Epithelial cell of prostate (primary cell): ENCODE measurements around the gene MSI2.

Source experiments
- DNase-seq: peaks from one replicate; pipeline ENCODE4 v3.0.0-alpha.2; 2011; ENCODE audit warnings: low read depth, low spot score
- H3K27ac ChIP-seq: fragments of 450-650 bp; 2 replicates; pipeline ENCODE4 v1.5.1; 2017; ENCODE audit warnings: mild to moderate bottlenecking

MSI2 gene

DNA sequence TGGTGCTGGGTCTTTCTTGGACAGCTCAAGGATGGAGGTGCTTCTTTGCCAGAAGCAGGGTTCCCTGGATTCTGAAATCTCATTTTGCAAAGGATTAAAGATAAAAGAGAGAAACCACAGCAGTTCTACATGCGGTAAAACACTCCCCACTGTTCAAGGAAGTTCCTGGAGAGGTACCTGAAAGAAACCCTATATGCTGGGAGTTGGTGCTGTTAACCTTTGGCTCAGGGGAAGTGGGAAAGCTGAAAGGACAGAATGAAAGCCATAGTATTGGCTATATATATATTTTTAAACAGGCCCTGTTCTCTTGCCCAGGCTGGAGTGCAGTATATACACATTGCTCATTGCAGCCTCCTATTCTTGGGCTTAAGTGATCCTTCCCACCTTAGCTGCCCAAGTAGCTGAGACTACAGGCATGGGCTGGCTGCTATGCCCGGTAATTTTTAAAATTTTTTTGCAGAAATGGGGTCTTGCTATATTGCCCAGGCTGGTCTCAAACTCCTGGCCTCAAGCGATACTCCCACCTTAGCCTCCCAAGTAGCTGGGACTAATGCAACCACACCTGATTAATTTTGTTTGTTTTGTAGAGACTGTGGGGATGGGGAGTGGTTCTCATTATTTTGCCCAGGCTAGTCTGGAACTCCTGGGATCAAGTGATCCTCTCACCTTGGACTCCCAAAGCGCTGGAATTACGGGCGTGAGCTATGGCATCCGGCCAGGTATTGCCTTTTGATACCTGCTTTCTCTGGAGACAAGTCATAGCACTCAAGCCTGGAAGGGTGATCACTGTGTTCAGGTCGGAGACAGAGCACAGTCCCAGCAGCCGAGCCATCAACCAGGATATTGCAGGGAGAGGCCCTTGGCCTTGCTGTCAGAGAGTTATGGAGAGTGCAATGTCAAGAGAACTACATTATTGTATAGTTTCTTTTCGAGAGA, 55.2 kb downstream of the MSI2 start:
- no peak overlapping the region for H3K27ac ChIP-seq
- DNase-seq, result no peak

DNA sequence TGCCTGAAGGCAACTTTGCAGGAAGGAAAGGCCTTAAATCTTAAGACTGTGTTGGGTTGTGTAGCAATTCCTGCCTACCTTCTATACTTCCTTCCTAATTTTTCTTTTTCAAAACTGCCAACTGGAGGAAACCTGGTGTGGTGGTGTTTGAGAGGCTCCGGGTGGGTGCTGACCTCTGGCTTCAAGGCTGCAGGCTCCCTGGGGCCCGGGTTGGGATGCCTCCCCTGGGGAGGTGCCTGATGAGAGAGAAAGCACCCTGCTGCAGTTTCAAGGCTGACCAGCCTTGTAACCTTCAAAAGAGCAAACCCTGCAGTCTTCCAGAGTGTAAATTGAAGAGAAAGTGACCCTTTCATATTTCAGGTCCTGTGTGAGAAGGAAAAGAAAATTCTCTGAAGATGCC, 55.9 kb downstream of the MSI2 start:
- no peak overlapping the region for H3K27ac ChIP-seq

DNA sequence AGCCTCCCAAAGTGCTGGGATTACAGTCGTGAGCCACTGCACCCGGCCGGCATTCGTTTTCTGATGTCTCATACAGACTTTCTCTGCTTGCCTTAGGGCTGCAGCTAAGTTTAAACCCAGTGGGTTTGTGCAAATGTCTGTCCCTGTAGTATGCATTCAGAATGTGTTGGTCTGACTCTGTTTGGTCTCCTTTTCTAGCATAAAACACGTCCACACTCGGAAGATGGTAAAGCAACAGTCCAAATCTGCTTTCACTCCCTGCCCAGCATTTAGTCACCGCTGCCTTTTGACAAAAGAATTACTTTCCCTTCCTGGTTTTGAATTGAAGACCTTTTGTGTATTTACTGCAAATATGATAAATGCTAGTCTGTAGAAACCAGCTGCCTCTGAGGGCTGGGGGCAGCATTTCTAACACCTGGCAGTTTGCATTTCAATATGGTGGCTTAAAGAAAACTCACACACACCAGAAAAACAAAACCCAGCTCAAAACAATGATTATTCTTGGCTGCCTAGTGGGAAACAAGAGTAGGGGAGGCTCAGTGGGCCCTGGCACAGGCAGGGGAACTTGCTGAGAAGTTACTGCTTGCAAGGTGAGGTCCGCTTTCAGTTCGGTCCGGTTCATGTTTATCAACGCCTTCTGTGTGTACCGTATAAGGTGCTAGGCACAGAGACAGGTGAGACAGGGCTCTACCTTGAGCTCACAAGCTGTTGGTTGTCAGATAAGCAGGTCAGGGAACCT, 56.9 kb downstream of the MSI2 start:
- DNase-seq, result no peak
- no peak overlapping the region for H3K27ac ChIP-seq

More for the DNA sequence above, 55.9 kb downstream of the MSI2 start:
- no peak for DNase-seq

DNA sequence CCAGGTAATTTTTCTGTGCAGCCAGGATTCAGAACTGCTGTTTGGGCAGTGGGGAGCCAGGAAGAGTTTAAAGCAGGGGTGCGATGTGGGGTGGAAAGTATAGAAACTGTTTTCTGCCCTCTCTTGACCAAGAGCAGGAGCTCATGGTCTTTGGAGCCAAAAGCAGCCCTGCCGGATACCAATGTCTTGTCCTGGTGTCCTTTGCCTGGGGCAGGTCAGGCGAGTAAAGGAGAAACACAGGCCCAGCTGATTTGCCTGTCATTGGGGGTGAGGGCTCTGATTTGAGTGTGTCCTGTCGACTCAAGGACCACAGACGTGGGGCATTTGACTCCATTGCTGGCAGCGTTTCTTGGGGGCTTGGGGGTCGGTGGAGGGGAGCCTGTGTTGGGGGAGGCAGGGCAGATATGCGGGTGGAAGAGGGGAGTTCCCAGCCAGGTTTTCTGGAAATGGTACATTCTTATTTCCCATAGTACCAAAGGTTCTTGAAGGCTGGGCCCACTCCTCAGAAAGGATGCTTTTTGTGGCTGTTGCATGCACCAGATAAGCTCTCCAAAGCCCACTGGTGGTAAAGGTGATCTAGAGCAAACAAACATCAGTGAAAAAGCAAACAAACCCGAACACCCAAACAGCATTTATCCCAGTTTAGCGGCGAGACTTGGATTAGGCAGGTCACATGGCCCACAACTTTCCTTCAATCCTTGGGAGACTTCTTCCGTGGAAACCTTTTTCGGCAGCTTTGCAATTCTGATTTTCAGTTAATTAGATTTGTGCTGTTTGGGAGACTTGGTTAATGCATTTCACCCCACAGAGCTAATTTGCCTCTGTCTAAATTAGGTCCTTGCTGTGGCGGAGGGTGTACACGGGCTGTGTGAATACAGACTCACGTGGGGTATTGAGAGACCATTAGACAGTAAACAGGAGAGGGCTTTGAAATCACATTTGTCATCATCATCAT, 59.0 kb downstream of the MSI2 start:
- DNase-seq, result no peak
- H3K27ac ChIP-seq, result no peak overlapping the region

DNA sequence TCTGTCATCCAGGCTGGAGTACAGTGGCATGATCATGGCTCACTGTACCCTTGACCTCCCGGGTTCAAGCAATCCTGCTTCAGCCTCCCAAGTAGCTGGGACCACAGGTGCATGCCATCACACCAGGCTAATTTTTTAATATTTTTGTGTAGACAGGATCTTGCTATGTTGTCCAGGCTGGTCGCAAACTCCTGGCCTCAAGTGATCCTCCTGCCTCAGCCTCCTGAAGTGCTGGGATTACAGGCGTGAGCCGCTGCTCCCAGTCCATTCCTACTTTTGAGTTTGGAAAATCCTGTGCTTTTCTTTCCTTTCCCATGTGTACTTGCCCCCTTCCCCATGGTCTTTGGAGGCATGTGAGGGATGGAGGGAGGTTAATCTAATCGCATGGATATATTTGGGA, 60.0 kb downstream of the MSI2 start:
- DNase-seq, result no peak
- H3K27ac ChIP-seq, result no peak overlapping the region

DNA sequence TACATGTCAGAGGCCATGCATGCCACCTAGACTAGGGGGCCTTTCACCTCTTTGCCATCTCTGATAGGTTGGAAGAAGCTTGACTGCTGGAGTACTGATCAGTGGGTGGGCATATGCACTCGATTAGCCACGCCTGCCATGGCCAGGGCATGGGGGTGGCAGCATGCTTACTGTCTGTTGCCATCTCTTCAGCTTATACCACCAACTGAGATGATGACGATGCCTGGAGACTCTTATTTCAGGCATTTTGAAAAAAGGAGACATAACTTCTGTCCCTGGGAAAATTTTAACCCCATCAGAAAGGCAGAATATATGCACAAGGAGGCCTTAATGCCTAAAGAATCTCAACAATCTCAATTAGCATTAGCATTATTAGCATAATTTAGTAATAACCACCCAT, 60.8 kb downstream of the MSI2 start:
- DNase-seq, result no peak
- H3K27ac ChIP-seq, result no peak overlapping the region

DNA sequence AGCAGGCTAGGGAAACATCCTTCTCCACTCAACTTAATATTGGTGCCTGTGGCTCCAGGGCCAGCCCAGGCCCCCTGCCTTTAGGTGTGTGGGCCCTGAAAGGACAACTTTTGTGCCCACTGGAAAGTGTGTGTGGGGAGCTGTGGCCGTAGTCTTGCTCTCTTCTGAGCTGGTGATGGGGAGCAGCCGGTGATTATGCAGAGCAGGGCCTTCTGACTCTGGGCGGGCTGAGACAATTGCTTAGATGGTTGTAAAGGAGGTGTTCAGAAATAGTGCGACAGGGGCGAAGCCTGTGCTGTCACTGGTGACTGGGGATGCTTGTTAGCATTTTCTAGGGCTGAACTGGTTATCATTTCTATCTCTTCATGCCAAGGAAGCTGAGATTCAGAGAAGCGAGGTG, 62.6 kb downstream of the MSI2 start:
- no peak for DNase-seq
- H3K27ac ChIP-seq, result no peak overlapping the region

DNA sequence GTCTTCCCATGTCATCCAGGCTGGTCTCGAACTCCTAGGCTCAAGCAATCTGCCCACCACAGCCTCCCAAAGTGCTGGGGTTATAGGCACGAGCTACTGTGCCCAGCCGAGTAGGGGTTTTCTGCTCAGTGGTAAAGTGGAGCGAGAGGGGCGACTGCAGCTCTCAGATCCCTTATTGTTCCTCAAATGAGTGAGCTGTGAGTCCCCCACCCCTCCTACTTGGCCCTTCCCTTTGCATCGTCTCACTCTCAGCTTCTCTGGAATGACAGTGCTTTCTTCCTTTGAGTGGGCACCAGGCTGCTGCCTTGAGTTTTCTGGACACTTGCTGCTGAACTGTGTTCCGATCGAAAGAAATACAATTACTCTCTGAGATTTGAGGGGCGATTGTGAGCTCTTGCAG, 63.5 kb downstream of the MSI2 start:
- H3K27ac ChIP-seq, result no peak overlapping the region
- no peak for DNase-seq

DNA sequence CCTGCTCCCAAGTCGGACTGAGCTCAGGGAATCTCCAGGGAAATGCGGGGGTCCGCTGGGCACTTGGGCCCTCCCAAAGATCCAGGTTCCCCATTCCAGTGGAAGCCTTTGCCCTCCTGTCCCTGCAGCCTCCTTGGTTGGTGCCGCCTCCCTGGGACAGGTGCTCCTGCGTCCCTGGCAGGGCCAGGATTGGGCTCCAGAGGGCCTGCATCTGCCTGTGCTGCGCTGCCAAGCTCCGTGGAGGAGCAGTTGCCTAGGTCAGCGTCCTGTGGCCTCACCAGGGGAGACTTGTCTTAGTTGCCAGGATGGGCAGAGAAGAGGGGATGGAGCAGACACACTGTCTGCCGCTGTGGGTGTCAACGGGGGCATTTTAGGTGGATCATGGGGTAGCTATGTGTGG, 67.1 kb downstream of the MSI2 start:
- DNase-seq, result no peak

DNA sequence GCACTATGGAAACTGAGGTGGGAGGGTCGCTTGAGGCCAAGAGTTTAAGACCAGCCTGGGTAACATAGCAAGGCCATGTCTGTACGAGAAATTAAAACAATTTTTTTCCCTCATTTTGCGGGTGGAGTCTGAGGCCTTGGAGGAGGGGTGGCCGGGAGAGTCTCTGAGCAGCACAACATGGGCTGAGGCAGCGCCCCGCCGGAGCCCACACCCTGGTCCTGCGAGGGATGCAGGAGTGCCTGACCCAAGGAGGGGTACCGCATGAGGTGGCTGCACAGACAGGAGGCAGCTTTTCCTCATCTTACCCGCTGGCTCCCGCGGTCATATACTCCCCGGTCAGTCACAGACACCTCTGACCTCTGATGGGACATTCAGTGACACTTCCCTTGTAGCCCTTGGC, 67.7 kb downstream of the MSI2 start:
- no peak for DNase-seq

More for the DNA sequence above, 67.1 kb downstream of the MSI2 start:
- H3K27ac ChIP-seq, result no peak overlapping the region

DNA sequence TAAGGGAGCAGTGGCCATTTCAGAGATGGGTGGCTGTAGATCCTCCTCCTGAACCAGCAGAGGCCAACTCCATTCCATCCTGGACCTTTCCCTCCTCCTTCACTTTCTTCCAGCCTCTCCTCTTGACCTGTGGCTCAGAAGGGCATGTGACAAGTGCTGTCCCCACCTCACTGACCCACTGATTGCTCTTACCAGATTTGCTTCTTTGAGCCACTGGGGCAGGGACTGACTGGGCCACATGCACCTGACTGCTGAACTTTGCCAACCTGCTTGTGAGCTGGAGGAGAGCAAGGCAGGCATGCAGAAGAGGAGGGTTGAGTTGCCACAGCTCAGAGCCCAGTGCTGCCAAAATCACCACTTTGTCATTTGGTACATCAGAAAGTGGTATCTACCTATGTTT, 68.3 kb downstream of the MSI2 start:
- no peak overlapping the region for H3K27ac ChIP-seq
- no peak for DNase-seq

More for the DNA sequence above, 67.7 kb downstream of the MSI2 start:
- H3K27ac ChIP-seq, result no peak overlapping the region

DNA sequence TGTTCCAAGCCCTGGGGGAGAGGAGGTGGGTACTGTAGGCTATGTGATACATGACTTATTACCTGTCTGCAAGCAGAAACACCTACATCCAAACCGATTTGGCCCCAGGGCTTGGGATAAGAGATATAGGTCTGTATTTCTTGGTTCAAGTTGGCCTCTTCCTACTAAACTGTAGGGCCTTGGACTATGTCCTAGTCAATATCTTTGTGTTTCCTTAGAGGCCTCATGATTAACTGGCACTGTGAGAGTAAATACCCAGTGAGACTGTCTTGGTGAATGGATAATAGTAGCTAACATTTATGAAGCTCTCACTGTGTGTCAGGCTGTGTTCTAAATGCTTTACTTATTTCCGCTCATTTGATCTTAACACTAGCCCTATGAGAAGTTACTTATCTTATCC, 70.0 kb downstream of the MSI2 start:
- no peak for DNase-seq
- H3K27ac ChIP-seq, result no peak overlapping the region

DNA sequence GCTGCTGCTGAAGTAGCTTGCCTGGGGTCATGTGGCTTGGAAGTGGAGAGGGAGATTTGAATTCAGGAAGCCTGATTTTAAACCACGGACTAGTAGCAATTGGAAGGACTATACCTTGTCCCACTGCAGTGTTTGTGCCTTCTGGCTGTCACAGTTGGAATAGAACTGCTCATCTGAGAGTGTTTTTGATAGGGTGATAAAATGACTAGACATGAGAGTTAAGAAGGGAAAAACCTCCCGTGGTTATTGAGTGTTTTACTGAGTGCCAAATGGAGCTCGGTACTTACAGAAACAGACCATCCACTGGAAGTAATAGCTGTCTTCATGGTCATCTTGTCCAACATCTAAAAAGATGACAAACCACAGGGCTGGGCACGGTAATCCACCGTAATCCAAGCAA, 70.4 kb downstream of the MSI2 start:
- DNase-seq, result no peak
- no peak overlapping the region for H3K27ac ChIP-seq

DNA sequence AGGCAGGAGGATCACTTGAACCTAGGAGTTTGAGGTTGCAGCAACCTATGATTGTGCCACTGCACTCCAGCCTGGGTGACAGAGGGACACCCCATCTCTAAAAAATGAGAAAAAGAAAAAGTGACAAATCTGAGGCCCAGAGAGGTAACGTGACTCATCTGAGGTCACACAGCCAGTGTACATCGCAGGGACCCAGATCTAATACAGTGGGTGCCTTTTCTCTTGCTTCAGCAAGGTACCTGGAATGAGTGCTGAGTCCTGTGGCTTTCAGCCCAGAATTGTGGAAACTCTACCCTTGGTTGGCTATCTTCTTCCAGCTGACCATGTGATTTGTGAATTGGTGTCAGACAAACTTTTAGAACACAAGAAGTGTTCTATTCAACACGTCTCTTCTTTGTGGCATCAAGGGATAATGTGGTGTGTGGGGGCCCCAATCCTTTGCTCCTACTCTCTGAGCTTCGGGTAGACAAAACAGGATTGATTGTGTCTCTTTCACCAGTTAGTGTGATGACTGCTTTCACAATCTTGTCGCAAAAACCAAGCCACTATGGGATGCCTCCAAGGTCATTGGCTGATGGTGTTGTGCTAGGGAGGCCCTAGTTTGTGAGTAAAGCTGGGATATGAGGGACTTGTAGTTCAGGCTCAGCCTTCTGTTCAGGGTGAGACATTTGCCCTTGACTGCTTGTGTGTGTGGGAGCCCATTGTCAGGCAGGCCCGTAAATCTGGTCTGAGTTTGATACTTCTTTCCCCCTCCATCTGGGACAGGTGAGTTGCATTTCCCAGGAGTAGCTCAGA, 71.0 kb downstream of the MSI2 start:
- DNase-seq, result no peak
- no peak overlapping the region for H3K27ac ChIP-seq

DNA sequence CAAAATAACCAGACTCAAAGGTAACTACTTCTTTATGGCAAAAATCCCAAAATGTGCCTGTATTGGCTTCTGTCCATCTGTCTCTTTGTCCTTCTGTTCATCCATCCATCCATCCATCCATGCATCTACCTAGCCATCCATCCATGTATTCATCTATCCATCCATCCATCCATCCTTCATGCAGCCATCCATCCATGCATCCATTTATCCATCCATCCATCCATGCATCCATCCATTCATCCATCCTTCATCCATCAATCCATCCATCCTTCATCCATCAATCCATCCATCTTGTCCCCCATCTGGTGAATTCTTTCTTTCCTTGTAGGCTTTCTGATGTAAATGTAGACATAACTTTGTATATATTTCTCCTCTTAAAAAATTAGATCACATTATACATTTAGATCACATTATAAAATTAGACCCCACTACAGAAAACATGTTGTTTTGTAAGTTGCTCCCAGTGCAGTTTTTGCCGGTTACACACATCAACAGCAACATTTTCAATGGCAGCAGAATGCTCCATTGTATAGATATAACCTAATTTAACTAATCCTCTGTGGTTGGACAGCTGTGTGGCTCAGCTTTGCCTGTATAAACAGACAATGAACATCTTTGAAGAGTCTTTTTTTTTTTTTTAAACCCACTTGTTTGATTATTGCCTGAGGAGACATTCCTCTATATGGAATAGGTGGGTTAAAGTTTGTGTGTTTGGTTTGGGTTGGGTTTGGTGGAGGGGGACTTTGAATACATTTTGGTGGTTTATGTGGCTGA, 72.0 kb downstream of the MSI2 start:
- no peak for DNase-seq
- H3K27ac ChIP-seq, result no peak overlapping the region

DNA sequence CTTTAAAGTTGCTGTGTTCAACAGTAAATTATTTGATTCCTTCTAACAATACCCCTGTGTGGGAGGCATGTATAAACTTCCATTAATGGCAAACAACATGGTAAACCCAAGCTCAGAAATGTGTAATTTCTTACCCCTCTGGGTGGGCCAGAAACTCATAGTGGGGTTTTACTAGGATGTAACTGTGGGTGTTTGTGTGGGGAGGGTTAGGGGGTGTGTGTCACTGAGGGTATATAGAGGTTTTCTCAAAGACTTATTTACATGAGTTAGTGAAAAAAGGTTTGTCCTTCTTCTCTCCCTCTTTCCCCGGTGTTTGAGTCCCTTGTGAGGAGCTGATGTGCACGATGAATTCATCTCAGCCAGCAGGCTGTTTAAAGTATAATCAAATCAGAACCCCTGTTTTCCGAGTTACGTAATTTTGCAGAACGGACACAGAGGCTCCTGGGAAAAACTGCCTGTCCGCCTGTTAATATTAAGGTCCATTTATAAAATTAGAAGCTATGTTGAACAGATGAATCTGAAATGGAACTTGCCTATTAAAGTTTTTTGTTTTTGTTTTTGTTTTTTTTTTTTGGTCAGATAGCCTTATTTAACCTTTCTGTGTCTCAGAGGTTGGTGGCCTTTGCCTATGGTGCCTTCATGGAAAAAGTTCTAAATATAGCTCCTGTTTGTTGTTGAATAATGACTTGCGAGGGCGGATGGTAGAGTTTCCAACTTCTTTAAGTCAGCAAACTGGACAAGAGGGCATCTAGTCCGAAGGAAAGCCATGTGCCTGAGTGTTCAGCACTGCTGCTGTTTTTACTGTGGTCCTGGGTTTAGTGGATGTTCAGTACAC, 73.3 kb downstream of the MSI2 start:
- DNase-seq, result no peak
- H3K27ac ChIP-seq, result no peak overlapping the region

DNA sequence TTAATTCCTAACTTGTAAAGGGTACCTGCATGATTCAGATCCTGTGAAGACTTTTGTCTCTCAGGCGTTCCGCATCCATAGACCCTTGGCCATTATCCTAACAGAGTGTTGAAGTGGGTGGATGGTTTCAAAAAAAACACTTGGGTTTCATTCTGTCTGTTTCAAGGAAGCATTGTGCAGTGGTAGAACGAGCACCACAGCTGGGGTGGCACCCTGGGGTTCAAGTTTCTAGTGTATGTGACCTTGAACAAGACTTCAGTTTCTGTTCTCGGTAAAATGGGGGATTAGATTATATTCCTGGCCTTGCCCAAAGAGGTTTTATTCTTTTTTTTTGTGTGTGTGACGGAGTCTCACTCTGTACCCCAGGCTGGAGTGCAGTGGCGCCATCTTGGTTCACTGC, 74.3 kb downstream of the MSI2 start:
- H3K27ac ChIP-seq, result no peak overlapping the region
- DNase-seq, result no peak

DNA sequence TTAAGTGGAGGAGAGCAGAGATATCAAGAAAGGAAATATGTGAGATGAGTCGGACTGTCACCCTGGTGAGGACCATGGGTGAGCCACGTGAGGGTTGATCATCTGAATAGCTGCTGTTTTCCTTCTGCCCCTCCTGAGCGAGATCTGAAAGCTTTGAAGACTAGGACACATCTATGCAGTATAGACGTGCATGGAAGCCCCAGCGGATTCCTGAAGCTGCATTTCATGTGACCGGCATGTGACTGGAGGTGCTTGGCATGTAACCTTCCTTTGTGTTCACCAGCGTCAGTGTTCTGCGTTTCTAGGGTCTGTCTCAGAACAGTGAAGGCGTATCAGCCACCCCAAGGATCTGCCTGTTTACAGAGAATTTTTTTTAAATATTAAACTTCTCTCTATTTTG, 75.1 kb downstream of the MSI2 start:
- no peak for DNase-seq
- H3K27ac ChIP-seq, result no peak overlapping the region
